ENCODE results near the gene GPBP1.

- no peak for TF ChIP-seq CTCF (IDR thresholded peaks at IDR 0.05; ENCODE audit: low read length)
- TF ChIP-seq EZH2 (optimal IDR thresholded peaks at IDR 0.05; ENCODE audit: low read depth, low read length), result no peak
- TF ChIP-seq EZH2phosphoT487 (IDR thresholded peaks at IDR 0.05; ENCODE audit: low read length), result no peak
Observed at GRCh38 chr5:57243286-57244137, 69.7 kb downstream of the GPBP1 start.
